Skeletal muscle tissue (tissue), 4 donors: Measurements from ENCODE around the gene EIF5A. TPM values are rescaled to one million over a fixed set of nuclear protein-coding genes. Genes with fewer than 3 reads are reported as not detected.
A peak's percentile ranks its signal among the peaks of the same experiment; 100 is the strongest.

Experiments
- H3K27ac ChIP-seq: one replicate; pipeline ENCODE4 v1.7.0; 2013; ENCODE audit warnings: mild to moderate bottlenecking, low read depth, low read length, inconsistent platforms
- H3K27me3 ChIP-seq, 3 donors: one replicate each; pipeline ENCODE4 v1.7.0; 2013; ENCODE audit warnings: low read length in 3 of 3; ENCODE audit not compliant: control insufficient read depth in 3 of 3, insufficient read depth in 3 of 3
- H3K36me3 ChIP-seq, 3 donors: one replicate each; pipeline ENCODE4 v1.7.0; 2013; ENCODE audit warnings: low read length in 3 of 3; ENCODE audit not compliant: control insufficient read depth in 3 of 3, insufficient read depth in 3 of 3
- H3K4me1 ChIP-seq, 3 donors: one replicate each; pipeline ENCODE4 v1.7.0; 2013; ENCODE audit warnings: low read length in 3 of 3, mild to moderate bottlenecking in 3 of 3; ENCODE audit not compliant: control insufficient read depth in 3 of 3, insufficient read depth in 3 of 3
- H3K4me3 ChIP-seq, 3 donors: one replicate each; pipeline ENCODE4 v1.7.0; 2013; ENCODE audit warnings: low read length in 3 of 3
- H3K9ac ChIP-seq, 3 donors: one replicate each; pipeline ENCODE4 v1.7.0; 2013; ENCODE audit warnings: low read length in 3 of 3, mild to moderate bottlenecking in 3 of 3, moderate library complexity in 2 of 3, low read depth in 1 of 3
- H3K9me3 ChIP-seq, 3 donors: one replicate each; pipeline ENCODE4 v1.7.0; 2013; ENCODE audit warnings: low read length in 3 of 3; ENCODE audit not compliant: control insufficient read depth in 3 of 3
- total RNA-seq: library from RNA; depleted of rRNA; stranded (reverse); fragments of >200 nt; gene quantifications from one replicate; pipeline ENCODE4 v1.2.3, GENCODE V29; 2014
- donor health status: Osteomylitis.

Gene EIF5A
- total RNA-seq, 1 donor from 2014 or later: 185 TPM

GRCh38 chr17:7340179-7340578 is 32.8 kb downstream of the EIF5A start:
- no peaks in the 10 kb centered on the region for H3K9me3 ChIP-seq
- no peaks in the 10 kb centered on the region for H3K36me3 ChIP-seq
- H3K4me1 ChIP-seq: no peaks in the 10 kb centered on the region
- peaks cover 29 to 49% (median 42%) of the 10 kb centered on the region in 3 donors for H3K27me3 ChIP-seq
- no peak overlapping the region for H3K4me3 ChIP-seq
- H3K9ac ChIP-seq: no peak overlapping the region
- no peak overlapping the region for H3K27ac ChIP-seq

DNA sequence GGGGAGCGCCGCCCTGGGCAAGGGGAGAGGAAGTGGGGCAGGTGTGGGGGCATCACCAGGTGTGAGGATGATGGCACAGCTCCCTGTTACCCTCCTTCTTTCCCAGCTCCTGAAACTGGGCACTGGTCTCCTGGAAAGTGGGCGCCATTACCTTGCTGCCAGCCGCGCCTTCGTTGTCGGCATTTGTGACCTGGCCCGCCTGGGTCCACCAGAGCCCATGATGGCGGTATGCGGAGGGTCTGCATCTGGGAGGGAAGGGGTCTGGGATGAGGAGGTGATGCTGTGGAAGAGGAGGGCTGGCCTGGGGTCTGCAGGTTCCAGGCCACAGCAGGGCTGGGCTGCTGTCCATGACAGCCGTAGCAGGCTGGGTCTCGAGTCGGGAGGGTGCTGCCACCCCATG is 34.4 kb downstream of the EIF5A start:
- Histone ChIP-seq H3K4me3 (no peak overlapping the region), H3K27me3 (peaks cover 15 to 36% (median 25%) of the 10 kb centered on the region in 3 donors), H3K9me3 (no peaks in the 10 kb centered on the region), H3K4me1 (peaks cover 3 to 10% (median 7%) of the 10 kb centered on the region in 3 donors), H3K36me3 (no peaks in the 10 kb centered on the region), H3K27ac (no peak overlapping the region), H3K9ac (no peak overlapping the region)

DNA sequence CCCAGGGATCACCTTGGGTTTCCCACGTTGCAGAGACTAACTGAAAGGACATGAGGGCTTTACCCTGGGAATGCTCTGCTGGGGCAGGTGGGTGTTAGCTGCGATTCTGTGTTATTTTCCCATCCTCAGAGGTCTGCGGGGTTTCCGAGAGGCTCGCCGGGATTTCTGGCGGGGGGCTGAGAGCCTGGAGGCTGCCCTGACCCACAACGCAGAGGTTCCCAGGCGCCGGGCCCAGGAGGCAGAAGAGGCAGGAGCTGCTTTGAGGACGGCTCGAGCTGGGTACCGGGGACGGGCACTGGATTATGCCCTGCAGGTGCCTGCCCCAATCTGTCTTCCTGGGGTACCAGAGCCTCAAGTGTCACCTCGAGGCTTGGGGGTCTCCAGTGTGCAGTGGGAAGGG is 35.8 kb downstream of the EIF5A start:
- H3K4me1 ChIP-seq: peaks cover 17 to 24% (median 19%) of the 10 kb centered on the region in 3 donors
- H3K4me3 ChIP-seq: no peak overlapping the region
- H3K27ac ChIP-seq: no peak overlapping the region
- H3K36me3 ChIP-seq: no peaks in the 10 kb centered on the region
- no peaks in the 10 kb centered on the region for H3K9me3 ChIP-seq
- H3K27me3 ChIP-seq: peaks cover 8 to 25% (median 20%) of the 10 kb centered on the region in 3 donors
- no peak overlapping the region for H3K9ac ChIP-seq

GRCh38 chr17:7346761-7347614 is 39.6 kb downstream of the EIF5A start:
- peak overlapping the region; percentile 54 for H3K27ac ChIP-seq
- H3K9ac ChIP-seq: peak overlapping the region in 2 of 3 donors; percentile 21 to 25
- H3K9me3 ChIP-seq: no peaks in the 10 kb centered on the region
- peaks cover 3 to 11% (median 6%) of the 10 kb centered on the region in 3 donors for H3K27me3 ChIP-seq
- no peaks in the 10 kb centered on the region for H3K36me3 ChIP-seq
- no peak overlapping the region for H3K4me3 ChIP-seq
- H3K4me1 ChIP-seq: peaks cover 35 to 52% (median 43%) of the 10 kb centered on the region in 3 donors

- Histone ChIP-seq H3K4me3 (no peak overlapping the region), H3K36me3 (no peaks in the 10 kb centered on the region), H3K27ac (peak overlapping the region; percentile 54), H3K9me3 (no peaks in the 10 kb centered on the region), H3K9ac (peak overlapping the region in 1 of 3 donors; percentile 25), H3K4me1 (peaks cover 41 to 58% (median 49%) of the 10 kb centered on the region in 3 donors), H3K27me3 (peaks cover 0 to 6% (median 3%) of the 10 kb centered on the region in 3 donors)
These were observed 40.4 kb downstream of the EIF5A start for GRCh38 chr17:7347630-7348477.

- H3K9ac ChIP-seq: peak overlapping the region in 1 of 3 donors; percentile 57
- peaks cover 48 to 66% (median 57%) of the 10 kb centered on the region in 3 donors for H3K4me1 ChIP-seq
- no peaks in the 10 kb centered on the region for H3K36me3 ChIP-seq
- peak overlapping the region; percentile 54 for H3K27ac ChIP-seq
- no peaks in the 10 kb centered on the region for H3K9me3 ChIP-seq
- H3K27me3 ChIP-seq: peaks cover 0 to 3% (median 0%) of the 10 kb centered on the region in 3 donors
- peak overlapping the region in 2 of 3 donors; percentile 9 to 13 for H3K4me3 ChIP-seq
These were observed 41.2 kb downstream of the EIF5A start for GRCh38 chr17:7348478-7349242.

DNA sequence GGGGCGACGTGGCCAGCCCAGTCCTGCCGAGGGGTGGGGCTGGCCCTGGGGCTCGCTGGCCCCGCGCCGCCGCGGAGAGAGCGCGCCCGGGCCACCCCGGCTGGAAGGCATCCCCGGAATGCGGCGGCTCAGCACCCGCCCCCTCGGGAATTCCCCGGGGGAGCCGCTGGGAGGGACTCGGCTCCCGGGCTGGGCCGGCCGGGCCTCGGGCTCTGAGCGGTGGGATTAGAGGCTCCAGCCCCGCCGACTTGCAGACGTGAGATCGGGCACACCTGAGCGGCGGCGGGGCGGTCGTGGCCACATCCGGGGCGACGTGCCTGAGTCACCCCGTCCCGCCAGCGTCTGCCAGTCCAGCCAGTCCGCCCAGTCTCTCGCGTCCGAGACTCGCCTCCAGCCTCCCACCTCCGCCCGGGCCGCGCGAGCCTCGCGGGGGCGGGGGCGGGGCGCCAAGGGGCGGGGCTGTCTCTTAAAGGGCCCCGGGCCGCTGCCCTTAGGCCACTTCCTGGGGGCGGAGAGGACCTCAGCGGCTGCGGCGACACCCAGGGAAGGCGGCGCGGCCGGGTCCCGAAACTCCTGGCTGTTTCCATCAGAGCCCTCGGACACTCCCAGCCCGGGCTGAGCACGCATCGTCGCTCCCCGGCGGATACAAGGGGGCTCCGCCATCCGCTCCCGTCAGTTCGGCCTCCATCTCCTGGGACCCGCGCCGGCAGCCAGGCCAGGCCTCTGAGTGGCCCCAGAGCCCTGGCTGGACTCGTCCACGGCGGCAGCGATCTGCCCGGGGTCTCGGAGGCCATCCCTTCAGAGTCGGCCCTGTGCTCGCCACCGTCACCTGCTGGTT is 44.5 kb downstream of the EIF5A start, which contains the start of gene KCTD11:
KCTD11 (plus strand) TSS at position 498 of the 838 bp plus-strand sequence.
- Histone ChIP-seq H3K9me3 (no peaks in the 10 kb centered on the region), H3K4me1 (peaks cover 48 to 85% (median 70%) of the 10 kb centered on the region in 3 donors), H3K36me3 (no peaks in the 10 kb centered on the region), H3K27ac (peak within 1 kb of the TSS; percentile 98), H3K4me3 (peak within 1 kb of the TSS; percentile 79 to 90 (median 80)), H3K27me3 (no peaks in the 10 kb centered on the region), H3K9ac (peak within 1 kb of the TSS; percentile 92 to 99 (median 98))

- no peaks in the 10 kb centered on the region for H3K9me3 ChIP-seq
- H3K9ac ChIP-seq: peak overlapping the region; percentile 92 to 99 (median 92)
- H3K4me3 ChIP-seq: peak overlapping the region; percentile 78 to 90 (median 80)
- no peaks in the 10 kb centered on the region for H3K36me3 ChIP-seq
- no peaks in the 10 kb centered on the region for H3K27me3 ChIP-seq
- peaks cover 46 to 83% (median 63%) of the 10 kb centered on the region in 3 donors for H3K4me1 ChIP-seq
- H3K27ac ChIP-seq: peak overlapping the region; percentile 98
These were observed 45.1 kb downstream of the EIF5A start for GRCh38 chr17:7352503-7352889.
